ENCODE results near the gene SNX5.

DNA sequence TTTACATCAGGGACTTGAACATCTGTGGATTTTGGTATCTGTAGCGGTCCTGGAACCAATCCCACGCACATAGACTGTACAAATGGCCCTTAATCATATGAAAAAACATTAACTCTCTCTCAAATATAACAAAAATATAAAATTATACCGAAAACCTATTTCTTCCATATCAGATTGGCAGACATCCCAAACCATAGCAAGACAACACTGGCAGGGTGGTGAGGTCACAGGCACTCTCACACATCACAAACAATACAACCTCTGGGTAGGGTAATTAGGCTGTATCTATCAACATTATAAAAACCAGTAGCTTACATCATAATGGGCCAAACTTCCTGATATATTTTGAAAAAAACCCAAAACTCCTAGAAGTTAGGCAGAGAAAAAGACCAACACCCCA is 48.2 kb upstream of the SNX5 start:
- TF ChIP-seq, protein P1, sequence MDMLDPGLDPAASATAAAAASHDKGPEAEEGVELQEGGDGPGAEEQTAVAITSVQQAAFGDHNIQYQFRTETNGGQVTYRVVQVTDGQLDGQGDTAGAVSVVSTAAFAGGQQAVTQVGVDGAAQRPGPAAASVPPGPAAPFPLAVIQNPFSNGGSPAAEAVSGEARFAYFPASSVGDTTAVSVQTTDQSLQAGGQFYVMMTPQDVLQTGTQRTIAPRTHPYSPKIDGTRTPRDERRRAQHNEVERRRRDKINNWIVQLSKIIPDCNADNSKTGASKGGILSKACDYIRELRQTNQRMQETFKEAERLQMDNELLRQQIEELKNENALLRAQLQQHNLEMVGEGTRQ (IDR thresholded peaks at IDR 0.05; ENCODE audit: low read depth, low read length) = no peak
- TF ChIP-seq, protein P1 (CRISPR knock-in tag; IDR thresholded peaks at IDR 0.05; ENCODE audit: borderline replicate concordance) = no peak
- TF ChIP-seq POLR2AphosphoS2 (IDR thresholded peaks at IDR 0.05; ENCODE audit: low read depth, low read length) = no peak
- TF ChIP-seq POLR2A (IDR thresholded peaks at IDR 0.05; ENCODE audit: insufficient read depth in 1 of 2, low read depth in 2 of 2, low read length in 2 of 2) = no peak
- no peak for TF ChIP-seq THYN1 (CRISPR knock-in tag; IDR thresholded peaks at IDR 0.05; ENCODE audit: borderline replicate concordance, low read depth)
- no peak for TF ChIP-seq ZFP36 (IDR thresholded peaks at IDR 0.05; ENCODE audit: borderline replicate concordance, low read depth, low read length, partially characterized antibody)
- TF ChIP-seq TAF15 (IDR thresholded peaks at IDR 0.05; ENCODE audit: low read depth, low read length, poor library complexity, severe bottlenecking) = no peak
- no peak for TF ChIP-seq SETDB1 (CRISPR knock-in tag; IDR thresholded peaks at IDR 0.05; ENCODE audit: borderline replicate concordance)
- TF ChIP-seq, protein P2, sequence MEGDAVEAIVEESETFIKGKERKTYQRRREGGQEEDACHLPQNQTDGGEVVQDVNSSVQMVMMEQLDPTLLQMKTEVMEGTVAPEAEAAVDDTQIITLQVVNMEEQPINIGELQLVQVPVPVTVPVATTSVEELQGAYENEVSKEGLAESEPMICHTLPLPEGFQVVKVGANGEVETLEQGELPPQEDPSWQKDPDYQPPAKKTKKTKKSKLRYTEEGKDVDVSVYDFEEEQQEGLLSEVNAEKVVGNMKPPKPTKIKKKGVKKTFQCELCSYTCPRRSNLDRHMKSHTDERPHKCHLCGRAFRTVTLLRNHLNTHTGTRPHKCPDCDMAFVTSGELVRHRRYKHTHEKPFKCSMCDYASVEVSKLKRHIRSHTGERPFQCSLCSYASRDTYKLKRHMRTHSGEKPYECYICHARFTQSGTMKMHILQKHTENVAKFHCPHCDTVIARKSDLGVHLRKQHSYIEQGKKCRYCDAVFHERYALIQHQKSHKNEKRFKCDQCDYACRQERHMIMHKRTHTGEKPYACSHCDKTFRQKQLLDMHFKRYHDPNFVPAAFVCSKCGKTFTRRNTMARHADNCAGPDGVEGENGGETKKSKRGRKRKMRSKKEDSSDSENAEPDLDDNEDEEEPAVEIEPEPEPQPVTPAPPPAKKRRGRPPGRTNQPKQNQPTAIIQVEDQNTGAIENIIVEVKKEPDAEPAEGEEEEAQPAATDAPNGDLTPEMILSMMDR (CRISPR knock-in tag; IDR thresholded peaks at IDR 0.05) = no peak
